Stomach (tissue), 4 donors: ENCODE measurements around the gene KIF2A.

ENCODE experiments used
- CTCF ChIP-seq, 7 experiments: fragments of 450-650 bp in 4 of 7; fragments of 200-600 bp in 3 of 7; sonication (generic) in 3 of 7; IDR thresholded peaks; one replicate each; pipeline ENCODE4 v1.5.1; 2016 to 2019; ENCODE audit warnings: antibody characterized with exemption in 7 of 7, control low read depth in 2 of 7, mild to moderate bottlenecking in 1 of 7
- POLR2A ChIP-seq, 4 donors: fragments of 450-650 bp; IDR thresholded peaks; one replicate each; pipeline ENCODE4 v1.6.1; 2016; ENCODE audit warnings: antibody characterized with exemption in 4 of 4, control low read depth in 2 of 4, mild to moderate bottlenecking in 1 of 4, moderate library complexity in 1 of 4
- POLR2AphosphoS5 ChIP-seq, 3 donors: sonication (generic); formaldehyde crosslinking; IDR thresholded peaks; one replicate each; pipeline ENCODE4 v1.6.1; 2016; ENCODE audit warnings: antibody characterized with exemption in 3 of 3

DNA sequence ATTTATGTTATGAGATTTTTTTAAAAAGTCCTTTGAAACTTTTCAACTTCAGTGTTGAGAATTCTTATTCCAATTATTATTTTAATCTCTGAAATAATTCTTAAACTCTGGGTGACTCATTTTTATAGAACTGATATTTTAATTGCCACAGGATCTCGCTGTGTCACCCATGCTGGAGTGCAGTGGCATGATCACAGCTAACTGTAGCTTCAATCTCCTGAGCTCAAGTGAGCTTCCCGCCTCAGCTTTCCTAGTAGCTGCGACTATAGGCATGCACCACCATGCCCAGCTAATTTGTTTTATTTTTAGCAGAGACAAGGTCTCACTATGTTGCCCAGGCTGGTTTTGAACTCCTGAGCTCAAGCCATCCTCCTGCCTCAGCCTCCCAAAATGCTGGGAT, 56.7 kb downstream of the KIF2A start:
- no peak for TF ChIP-seq CTCF (IDR thresholded peaks at IDR 0.05)
- TF ChIP-seq POLR2A (IDR thresholded peaks at IDR 0.05) = no peak
- TF ChIP-seq POLR2AphosphoS5 (IDR thresholded peaks at IDR 0.05) = no peak
